Measurements from ENCODE around the gene WDR33.
"Not testable (repeated sequence)": the region's sequence is repeated elsewhere in the genome, so short reads cannot be mapped to it uniquely, and the experiment has no call there.

Gene WDR33

GRCh38 chr2:127762846-127763245 lies 48.1 kb downstream of the WDR33 start:
- no peak overlapping the region for H3K4me3 ChIP-seq (ENCODE audit: low read length)
- TF ChIP-seq, protein P1, sequence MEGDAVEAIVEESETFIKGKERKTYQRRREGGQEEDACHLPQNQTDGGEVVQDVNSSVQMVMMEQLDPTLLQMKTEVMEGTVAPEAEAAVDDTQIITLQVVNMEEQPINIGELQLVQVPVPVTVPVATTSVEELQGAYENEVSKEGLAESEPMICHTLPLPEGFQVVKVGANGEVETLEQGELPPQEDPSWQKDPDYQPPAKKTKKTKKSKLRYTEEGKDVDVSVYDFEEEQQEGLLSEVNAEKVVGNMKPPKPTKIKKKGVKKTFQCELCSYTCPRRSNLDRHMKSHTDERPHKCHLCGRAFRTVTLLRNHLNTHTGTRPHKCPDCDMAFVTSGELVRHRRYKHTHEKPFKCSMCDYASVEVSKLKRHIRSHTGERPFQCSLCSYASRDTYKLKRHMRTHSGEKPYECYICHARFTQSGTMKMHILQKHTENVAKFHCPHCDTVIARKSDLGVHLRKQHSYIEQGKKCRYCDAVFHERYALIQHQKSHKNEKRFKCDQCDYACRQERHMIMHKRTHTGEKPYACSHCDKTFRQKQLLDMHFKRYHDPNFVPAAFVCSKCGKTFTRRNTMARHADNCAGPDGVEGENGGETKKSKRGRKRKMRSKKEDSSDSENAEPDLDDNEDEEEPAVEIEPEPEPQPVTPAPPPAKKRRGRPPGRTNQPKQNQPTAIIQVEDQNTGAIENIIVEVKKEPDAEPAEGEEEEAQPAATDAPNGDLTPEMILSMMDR (IDR thresholded peaks at IDR 0.05; ENCODE audit: insufficient read depth, low read depth, low read length, missing control alignments): no peak
- no peak for DNase-seq (ENCODE audit: low read depth)

DNA sequence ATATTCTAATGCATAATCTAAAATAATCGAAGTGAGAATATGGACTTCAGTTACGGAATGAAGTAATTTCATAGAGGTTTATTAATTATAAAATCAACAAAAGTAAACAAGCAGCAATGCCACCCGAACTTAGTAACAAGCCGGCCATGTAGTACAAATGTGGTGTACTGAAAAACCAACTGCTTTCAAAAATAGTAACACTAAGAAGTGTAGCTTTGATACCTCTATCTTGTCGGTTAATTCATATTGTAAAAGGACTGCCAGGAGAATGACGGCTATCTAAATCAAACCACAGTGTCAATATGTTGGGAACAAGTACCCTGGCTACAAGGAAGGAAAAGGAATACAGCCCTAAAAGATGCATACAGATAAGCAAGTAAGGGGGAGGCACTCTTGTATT lies 48.5 kb downstream of the WDR33 start:
- TF ChIP-seq, protein P1 (IDR thresholded peaks at IDR 0.05; ENCODE audit: insufficient read depth, low read depth, low read length, missing control alignments): no peak
- no peak for DNase-seq (ENCODE audit: low read depth)
- no peak overlapping the region for H3K4me3 ChIP-seq (ENCODE audit: low read length)

DNA sequence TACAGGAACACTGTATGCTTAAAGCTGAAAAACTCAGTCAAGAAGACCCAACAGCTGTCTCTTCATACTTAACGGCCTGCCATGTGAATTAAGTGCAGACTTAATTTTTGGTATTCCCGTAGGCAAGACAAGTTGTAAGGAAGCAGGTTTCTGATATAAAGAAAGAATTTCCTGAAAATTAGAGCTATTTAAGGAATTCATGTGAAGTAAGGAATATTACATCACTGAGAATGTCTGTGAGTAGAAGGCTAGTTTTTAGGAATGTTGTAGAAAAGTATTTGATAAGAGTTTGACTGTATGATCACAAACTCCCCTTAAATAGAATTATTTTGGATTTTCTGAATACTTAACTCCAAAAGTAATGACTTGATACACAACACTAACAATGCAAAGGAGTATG lies 51.0 kb downstream of the WDR33 start:
- H3K4me3 ChIP-seq (ENCODE audit: low read length): no peak overlapping the region
- TF ChIP-seq, protein P1 (IDR thresholded peaks at IDR 0.05; ENCODE audit: insufficient read depth, low read depth, low read length, missing control alignments): no peak
- DNase-seq (ENCODE audit: low read depth): no peak

- no peak for DNase-seq (ENCODE audit: low read depth)
- TF ChIP-seq, protein P1 (IDR thresholded peaks at IDR 0.05; ENCODE audit: insufficient read depth, low read depth, low read length, missing control alignments): no peak
- H3K4me3 ChIP-seq (ENCODE audit: low read length): no peak overlapping the region
Observed at GRCh38 chr2:127754186-127754585, 56.8 kb downstream of the WDR33 start.

GRCh38 chr2:127753374-127753773 lies 57.6 kb downstream of the WDR33 start:
- no peak overlapping the region for H3K4me3 ChIP-seq (ENCODE audit: low read length)
- DNase-seq (ENCODE audit: low read depth): no peak
- TF ChIP-seq, protein P1 (IDR thresholded peaks at IDR 0.05; ENCODE audit: insufficient read depth, low read depth, low read length, missing control alignments): no peak

- DNase-seq (ENCODE audit: low read depth): peak; percentile 44
- not testable (repeated sequence) for H3K4me3 ChIP-seq (ENCODE audit: low read length)
Observed at GRCh38 chr2:127749537-127749936, 61.4 kb downstream of the WDR33 start.

GRCh38 chr2:127747621-127748020 lies 63.4 kb downstream of the WDR33 start:
- H3K4me3 ChIP-seq (ENCODE audit: low read length): no peak overlapping the region
- no peak for DNase-seq (ENCODE audit: low read depth)
- TF ChIP-seq, protein P1 (IDR thresholded peaks at IDR 0.05; ENCODE audit: insufficient read depth, low read depth, low read length, missing control alignments): no peak

Measured in epithelial cell of esophagus (primary cell).